HT1080 (cell line): ENCODE results near the gene NRL. TPM values are rescaled to one million over a fixed set of nuclear protein-coding genes. Genes with fewer than 3 reads are reported as not detected.

ENCODE experiments used
- DNase-seq: peaks from one replicate; pipeline ENCODE4 v3.0.0-alpha.2; 2015; ENCODE audit warnings: low read depth
- total RNA-seq: library from RNA; depleted of rRNA; stranded (reverse); fragments of >200 nt; shearing (Covaris generic); gene quantifications from 2 replicates; pipeline ENCODE4 v1.2.3, GENCODE V29; 2014

Gene NRL
- total RNA-seq, 1 experiment from 2014 or later, result 4.4 TPM

DNA sequence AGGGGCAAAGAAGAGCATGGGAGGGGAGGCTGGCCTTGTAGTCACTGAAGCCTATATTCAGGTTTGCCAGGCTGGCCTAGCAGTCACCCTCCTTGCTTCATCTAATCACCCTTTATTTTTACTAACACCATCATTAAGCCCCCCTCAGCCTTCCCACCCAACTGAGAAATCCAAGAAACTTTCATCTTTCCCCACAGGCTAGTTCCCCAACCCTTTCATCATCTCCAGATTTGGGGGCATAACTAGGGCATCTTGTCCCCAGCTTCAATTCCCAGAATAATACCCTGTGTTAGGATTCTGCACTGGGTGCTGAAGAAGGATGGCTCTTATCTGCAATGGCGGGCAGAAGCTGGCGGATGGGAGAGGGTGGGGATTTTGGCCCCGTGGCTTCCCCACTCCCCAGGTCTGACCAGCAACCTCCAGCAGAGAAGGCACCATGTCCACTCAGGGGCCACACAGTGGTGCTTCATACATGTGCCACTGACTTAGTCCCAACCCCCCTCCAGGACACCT lies 13.7 kb downstream of the NRL start:
- DNase-seq, result no peak

DNA sequence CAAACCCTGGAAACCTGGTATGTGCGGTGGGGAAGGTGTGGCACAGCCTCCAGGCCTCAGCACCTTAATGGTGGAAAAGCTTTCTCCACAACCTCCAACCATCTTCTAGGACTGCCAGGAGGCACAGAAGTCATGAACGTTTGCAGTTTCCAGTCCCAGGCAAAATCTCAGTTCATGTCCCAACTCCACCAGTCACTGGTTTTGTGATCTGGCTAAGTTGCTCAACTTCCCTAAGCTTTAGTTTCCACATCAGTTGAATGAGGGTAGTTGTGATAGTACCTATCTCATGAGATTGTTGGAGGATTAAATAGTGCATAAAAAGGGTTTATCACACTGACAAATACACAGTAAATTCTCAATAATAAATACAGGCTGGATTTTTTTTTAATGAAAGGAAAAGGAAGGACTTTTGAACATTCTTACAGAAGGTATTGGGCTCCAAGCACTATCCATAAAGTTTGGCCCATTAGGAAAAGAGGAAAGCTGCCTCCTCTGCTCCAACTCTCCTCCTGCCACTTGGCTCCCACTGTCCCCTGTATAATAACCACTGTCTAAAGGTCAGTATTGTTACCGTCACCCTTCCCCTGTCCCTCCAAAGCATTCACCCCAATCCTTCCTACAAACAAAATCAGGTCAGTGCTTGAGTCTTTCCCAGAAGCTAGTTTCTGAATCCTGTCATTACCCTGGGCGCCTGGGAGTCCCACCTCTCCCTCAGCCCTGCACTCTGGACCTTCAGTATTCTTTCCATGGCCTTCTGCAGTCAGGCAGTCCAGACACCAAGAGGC lies 14.4 kb downstream of the NRL start:
- no peak for DNase-seq

DNA sequence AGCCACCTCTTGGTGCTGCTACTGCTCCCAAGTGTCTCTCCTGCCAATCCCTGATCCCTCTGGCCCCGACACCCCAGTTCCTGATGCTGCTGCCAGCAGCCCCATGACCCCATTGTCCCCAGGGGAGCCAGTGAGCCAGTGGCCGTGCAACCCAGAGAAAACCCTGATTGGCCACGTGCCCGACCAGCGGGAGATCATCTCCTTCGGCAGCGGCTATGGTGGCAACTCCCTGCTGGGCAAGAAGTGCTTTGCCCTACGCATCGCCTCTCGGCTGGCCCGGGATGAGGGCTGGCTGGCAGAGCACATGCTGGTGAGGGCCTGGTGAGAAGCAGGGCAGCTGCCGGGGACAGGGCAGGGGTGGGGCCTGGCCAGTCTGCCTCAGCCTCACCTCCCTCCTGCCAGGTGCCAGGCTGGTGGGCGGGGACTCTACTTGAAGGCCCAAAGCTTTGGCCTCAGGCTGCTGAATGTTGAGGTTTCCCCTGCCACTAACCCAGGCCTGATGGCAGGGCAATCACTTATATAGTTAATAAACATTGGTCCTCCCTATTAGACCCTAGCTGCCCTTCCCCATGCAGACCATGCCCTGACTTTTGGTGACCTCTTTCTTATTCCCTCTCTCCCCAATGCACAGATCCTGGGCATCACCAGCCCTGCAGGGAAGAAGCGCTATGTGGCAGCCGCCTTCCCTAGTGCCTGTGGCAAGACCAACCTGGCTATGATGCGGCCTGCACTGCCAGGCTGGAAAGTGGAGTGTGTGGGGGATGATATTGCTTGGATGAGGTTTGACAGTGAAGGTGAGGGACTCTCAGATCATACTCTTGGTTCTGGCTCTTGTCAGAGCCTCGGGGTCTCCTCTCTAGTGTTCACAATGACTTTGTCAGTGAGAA lies 15.6 kb downstream of the NRL start:
- DNase-seq, result no peak

DNA sequence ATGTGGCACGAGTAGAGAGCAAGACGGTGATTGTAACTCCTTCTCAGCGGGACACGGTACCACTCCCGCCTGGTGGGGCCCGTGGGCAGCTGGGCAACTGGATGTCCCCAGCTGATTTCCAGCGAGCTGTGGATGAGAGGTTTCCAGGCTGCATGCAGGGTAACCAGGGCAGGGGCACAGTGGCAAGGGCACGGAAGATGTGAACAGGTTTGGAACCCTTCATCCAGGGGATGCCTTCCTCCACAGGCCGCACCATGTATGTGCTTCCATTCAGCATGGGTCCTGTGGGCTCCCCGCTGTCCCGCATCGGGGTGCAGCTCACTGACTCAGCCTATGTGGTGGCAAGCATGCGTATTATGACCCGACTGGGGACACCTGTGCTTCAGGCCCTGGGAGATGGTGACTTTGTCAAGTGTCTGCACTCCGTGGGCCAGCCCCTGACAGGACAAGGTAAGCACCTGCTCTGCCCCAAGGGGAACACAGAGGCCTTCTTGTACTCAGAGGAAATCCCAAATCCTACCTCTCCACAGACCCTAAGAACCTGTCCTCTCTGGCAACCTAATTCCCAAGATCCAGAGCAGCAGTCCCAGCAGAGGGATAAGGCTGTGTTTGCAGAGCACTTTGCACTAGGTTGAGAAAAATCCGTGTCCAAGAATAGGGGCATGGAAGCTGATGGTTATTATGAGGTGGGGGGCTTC lies 16.4 kb downstream of the NRL start:
- DNase-seq, result no peak

DNA sequence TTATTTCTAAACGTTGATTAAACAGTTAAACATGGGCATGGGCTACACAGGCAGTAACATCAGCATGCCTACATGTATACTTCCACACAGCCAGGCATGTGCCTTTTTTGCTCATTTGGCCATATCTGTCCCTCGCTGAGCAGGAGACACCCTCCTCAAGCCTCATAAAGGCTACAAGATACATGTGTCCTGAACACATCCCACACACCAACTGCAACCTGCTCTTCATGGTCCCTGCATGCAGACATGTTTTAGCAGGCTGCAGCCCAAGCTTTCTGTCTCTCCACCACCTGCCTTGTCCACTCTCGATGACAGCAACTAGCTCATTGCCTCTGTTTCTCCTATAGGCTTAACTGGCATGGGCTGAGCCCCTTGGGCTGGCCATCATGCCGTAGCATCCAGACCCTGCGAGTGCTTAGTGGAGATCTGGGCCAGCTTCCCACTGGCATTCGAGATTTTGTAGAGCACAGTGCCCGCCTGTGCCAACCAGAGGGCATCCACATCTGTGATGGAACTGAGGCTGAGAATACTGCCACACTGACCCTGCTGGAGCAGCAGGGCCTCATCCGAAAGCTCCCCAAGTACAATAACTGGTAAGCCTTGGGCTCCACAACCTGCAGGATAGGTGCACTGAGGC lies 18.1 kb downstream of the NRL start:
- DNase-seq, result no peak

DNA sequence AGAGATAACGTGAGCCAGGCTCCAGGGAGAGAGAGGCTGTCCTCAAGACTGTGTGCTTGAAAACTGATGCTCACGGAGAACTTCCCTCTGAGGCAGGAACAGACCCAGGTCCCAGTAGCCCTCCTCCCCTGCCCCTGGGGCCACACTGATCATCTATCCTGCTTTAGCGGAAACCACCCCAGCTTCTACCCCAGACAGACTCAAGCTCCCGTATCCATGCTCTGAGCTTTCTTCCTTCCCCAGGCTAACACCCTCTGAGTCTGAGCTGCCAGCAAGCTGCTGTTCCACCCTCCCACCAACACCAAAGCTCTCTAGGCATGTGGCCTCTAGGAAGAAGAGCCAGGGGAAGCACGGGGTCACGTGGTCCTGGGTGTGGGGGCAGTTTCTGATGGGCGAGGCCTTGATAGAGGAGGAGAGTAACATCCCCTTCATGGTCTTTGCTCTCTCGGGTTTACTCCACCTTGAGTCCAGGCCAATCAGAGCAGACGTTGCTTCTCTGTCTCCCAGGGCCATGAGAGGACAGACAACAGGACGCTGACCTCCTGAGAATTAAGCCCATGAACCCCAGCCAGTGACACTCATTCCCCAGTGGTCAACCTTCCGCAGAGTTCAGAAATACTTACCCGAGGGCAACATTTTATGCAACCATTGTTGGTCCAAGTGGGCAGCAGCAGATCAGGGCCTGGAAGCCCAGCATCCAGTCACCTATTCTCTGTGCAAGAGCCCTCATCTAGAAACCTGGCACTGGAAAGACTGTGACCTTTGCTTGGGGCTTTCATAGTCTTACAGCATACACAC lies 19.3 kb downstream of the NRL start:
- peak; percentile 76 for DNase-seq

DNA sequence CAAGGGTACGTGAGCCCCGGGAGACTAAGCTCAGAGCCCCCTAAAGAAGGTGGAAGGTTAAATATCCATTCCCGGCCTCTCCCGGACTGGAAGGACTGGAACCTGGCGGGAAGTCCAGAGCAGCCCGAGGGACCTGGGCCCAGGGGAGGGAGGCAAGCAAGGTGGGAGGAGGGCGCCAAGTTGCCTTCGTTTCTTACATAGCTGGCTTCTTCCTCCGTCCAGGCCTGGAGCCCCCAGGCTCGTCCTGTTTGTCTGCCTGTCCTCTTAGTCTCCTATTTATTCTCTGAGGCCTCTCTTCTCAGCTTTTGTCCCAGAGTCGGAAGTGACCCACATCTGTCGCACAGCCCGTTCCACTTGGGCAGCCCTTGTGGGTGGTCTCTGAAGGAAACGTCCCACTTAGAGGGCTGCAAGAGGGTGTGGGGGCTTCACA lies 19.9 kb downstream of the NRL start:
- DNase-seq, result peak; percentile 21

DNA sequence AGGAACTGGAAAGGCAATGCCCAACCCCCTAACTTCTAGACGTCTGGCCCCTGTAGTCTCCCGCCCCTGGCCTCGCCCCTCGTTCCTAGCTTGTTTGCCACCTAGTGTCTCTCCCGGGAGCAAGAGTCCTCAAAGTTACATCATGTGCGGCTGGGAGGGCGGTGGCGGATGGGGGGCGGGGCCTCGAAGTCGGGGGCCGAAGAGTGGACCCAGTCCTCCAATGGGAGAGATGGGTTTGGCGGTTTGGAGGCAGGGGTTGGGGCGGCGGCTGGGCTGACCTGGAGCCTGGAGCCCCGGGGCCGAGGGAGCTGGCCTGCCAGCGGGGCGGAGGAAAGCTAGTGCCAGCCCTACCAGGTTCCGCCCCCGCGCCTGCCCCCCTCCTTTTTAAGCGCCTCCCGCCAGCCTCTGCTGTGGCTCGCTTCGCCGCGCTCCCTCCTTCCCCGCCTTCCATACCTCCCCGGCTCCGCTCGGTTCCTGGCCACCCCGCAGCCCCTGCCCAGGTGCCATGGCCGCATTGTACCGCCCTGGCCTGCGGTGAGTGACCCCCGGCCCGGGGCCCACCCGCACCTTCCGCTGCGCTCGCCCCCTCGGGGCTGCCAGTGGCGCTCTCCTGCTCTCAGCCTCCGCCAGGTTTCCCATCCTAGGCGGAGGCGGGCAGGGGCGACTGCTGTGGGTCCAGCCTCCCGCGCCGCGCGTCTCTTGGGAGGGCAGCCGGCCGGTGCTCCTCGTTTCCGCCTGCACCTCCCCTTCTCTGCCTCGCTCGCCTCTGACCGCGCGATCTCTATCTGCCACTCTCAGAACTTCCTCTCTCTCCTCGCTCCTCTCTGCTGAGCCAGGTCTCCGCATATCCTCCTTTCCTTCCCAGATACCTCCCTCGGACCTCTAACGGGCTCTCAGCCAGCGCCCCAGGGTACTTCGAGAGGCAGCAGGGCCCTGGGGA lies 20.6 kb downstream of the NRL start, which contains the start of gene PCK2:
PCK2 (plus strand) TSS at position 411 of the 940 bp plus-strand sequence; CDS start at position 506, 95 bp downstream.
- DNase-seq, result peak; percentile 91

DNA sequence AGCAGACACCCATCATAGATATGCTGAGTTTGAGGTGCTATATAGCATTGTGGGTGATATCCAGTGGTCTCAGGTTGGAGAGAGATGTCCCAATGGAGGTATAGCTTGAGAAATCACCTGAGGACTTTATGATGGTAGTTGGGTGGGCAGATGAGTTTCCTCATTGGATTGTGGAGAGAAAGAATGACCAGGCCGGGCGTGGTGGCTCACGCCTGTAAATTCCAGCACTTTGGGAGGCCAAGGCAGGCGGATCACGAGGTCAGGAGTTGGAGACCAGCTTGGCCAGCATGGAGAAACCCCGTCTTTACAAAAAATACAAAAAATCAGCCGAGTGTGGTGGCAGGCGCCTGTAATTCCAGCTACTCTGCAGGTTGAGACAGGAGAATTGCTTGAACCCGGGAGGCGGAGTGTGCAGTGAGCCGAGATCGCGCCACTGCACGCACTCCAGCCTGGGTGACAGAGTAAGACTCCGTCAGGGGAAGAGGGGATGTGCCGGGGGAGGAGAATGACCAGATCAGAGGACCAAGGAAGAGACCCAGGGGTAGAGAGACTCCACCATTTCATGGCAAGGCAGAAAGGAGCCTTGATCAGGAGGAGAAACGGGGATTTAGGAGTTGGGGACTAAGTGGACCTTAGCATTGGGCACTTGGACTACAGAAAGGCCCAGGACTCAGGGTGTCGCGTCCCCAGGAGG lies 21.4 kb downstream of the NRL start:
- DNase-seq, result no peak

DNA sequence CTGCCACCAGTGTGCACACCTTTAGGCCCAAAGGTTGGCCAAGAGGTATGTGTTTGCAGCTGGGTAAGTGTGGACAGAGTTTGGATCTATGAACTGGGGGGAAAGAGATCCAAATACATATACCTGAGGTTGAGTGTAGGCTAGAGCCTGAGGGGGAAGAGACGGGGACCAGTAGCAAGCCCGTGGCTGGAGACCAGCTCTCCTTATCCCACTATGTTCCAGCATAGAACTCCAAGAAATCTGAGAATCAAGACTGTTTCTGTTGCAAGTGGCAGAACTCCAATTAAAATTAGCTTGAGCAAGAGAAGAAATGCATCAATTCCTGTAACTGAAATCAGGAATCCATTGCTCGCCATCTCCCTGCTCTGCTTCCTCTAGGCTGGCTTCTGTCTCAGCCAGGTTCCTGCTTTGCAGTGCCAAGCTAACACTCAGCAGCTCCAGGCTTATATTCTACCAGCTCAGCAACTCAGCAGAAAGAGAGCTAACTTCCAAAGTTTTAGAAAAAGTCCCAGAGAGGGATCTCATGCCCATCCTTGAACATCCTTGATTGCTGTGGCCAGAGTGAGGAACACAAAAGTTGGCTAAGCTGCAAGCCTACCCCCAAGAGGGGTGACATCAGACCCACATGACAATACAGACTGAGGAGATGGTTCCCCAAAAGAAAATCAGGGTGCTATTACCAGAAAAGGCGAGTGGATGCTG lies 22.1 kb downstream of the NRL start:
- no peak for DNase-seq

DNA sequence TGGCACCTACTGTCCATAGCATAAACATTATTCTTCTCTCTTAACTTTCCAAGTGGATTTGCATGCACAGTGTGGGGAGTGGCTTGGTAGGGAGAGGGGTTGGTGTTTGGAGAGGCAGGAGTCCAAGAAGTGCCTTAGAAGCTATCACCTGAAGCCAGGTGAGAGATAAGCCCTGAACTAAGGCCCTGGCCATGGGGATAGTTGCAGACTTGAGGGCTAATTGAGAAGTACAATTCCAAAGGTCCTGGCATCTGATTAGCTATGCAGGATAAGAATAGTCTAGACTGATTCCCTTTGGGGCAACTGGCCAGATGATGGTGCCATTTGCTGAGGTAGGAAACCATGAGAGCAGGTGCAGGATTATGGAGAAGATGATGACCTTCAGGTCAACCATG lies 22.6 kb downstream of the NRL start:
- no peak for DNase-seq

DNA sequence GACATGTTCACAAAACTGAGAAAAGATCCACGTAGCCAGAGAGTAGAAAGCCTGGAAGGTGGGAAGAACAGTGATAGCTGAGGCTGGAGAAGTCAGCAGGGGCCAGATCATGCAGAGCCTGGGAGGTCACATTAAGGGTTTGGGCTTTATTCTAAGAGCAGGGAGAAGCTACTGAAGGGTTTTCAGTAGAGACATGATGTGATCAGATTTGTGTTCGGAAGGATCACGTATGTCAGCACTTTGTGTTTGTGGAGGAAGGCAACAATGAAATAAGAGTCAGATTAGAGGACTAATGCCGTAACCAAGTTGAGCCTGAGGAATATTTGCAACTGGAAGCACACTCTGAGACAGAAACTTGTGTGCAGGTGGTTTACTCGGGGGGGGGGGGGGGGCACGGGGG lies 24.9 kb downstream of the NRL start:
- DNase-seq, result no peak

DNA sequence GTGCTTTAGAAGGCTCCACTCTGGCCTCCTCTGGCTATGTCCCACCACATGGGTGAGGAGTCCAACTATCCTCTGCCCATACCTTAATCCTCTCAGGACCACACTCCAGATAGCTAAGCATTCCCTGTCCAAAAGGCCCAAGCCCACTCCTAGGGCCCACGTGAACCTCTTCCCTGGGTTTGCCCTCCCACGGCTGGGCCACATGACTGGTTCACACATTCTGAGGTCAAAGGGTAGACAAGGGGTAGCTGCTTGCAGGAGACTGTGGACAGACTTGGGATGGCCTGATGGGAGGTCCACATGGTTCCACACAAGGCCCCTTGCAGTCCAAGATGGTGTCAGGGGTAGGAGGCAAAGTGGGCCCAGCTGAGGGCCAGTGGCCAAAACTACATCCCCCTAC lies 26.7 kb downstream of the NRL start:
- DNase-seq, result no peak

DNA sequence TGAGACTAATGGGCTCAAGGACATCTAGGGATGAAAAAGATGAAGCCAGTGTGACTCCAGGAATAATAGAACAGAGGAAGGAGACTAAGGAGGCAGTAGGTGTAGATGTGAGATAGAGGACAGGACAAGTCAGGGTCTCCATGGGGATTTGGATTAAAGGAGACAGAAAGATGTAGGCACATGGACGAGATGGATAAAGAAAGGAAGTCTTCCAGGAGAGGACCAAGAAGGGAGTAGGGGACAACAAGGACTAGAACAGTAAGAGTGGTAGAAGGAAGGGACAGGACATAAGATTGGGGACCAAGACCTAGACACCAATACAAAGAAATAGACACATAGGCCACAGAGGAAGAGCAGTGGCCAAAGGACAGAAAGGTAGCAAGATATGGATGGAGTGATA lies 27.7 kb downstream of the NRL start:
- DNase-seq, result no peak

DNA sequence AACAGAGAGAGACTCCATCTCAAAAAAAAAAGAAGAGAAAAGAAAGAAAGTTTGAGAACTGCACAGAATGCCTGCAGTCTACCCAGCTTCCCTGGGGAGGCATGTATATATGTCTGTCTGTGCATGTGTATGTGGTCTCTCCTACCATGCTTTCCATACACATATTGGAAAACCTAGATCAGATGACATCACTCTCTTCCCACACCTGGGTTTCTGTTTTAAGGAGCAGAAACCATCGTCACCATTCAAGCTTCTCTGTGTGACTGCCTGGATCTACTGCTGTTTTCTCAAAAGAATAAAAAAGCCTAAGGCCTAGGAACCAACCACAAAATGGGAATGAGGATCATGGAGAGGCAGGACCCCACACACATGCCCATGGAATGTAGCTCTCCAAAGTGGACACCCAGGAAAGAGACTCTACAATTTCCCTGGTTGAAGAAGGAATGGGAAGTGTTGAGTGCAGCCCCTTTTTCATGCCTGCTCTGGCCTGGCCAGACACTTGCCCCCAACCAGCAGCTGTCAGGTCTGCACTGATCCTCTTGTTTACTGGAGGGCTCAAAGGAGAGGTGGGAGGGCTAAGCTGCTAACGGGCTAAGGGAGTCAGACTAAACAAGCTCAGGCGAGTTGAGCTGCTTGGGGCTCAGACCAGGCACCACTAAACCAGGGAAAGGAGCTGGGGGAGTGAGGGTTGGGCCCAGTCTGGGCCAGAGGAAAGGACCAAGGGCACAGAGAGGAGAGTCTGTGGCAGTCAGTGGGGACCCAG lies 28.4 kb downstream of the NRL start:
- DNase-seq, result no peak

DNA sequence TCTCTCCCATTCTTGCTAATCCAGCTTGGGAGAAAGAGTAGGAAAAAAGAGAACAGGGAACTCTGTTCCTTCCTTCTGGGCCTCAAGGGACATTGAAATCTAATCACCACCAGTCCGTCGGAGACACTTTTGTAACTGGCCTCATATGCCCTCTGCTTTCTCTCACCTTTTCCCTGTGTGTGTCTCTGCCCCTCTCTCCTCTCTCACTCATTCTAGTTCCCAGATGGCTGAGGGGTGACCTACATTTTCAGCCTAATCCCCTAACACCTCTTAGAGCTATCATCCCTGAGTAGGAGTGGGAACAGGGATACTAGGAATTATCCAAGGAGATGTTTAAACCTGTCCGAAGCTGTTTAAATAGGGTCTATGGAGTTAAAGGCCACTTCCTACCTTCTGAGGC lies 29.5 kb downstream of the NRL start:
- DNase-seq, result no peak

DNA sequence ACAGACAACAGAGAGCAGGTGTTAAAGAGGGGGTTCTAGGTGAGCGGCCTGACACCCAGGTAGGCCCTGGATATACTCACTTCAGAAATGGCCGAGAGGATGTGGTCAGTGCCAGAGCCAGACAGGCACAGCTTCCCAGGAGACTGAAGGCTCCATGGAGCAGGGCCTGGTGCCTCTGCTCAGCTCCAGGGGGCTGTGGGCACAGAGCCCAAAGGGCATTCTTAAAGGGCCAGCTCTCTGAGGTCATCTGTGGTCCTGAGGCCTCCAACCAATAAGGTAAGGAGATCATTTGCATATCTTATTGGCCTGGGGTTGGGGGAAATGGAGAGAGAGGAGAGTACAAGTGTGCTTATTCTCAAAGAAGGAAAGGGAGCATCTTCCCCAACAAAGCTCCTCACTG lies 30.3 kb downstream of the NRL start:
- no peak for DNase-seq
